Choroid plexus epithelial cell (primary cell): ENCODE measurements around the gene XAGE1A.
"Not testable (repeated sequence)": the region's sequence is repeated elsewhere in the genome, so short reads cannot be mapped to it uniquely, and the experiment has no call there.

Experiments
- DNase-seq: peaks from one replicate; pipeline ENCODE4 v3.0.0-alpha.2; 2010; ENCODE audit warnings: low read depth
- H3K4me3 ChIP-seq: 2 replicates; pipeline ENCODE4 v1.5.1; 2011; ENCODE audit warnings: low read depth, mild to moderate bottlenecking, control low read depth, low read length, moderate library complexity
- CTCF ChIP-seq: conservative IDR thresholded peaks from 2 replicates; pipeline ENCODE4 v1.5.1; 2011; ENCODE audit warnings: low read depth, mild to moderate bottlenecking, control low read depth, inconsistent platforms, low read length, moderate library complexity

Gene XAGE1A

GRCh38 chrX:52495545-52496418, at the start of gene XAGE1A:
Gene XAGE1A (plus strand): TSS chrX:52495808. CDS start chrX:52497362, 1,554 bp downstream.
- DNase-seq, H3K4me3 ChIP-seq: not testable (repeated sequence)

GRCh38 chrX:52452031-52452430, 43.6 kb upstream of the XAGE1A start:
- not testable (repeated sequence) for H3K4me3 ChIP-seq, DNase-seq

GRCh38 chrX:52471301-52471700, 24.3 kb upstream of the XAGE1A start:
- not testable (repeated sequence) for H3K4me3 ChIP-seq, DNase-seq

GRCh38 chrX:52496419-52496772, 788 bp downstream of the XAGE1A start:
- DNase-seq, H3K4me3 ChIP-seq: not testable (repeated sequence)

- H3K4me3 ChIP-seq, DNase-seq: not testable (repeated sequence)
These were observed 5.8 kb downstream of the XAGE1A start for GRCh38 chrX:52501362-52501761.

GRCh38 chrX:52504551-52504950, 8.9 kb downstream of the XAGE1A start:
- no peak overlapping the region for H3K4me3 ChIP-seq
- no peak for DNase-seq
- no peak for TF ChIP-seq CTCF

- TF ChIP-seq CTCF = no peak
- no peak for DNase-seq
- H3K4me3 ChIP-seq = no peak overlapping the region
These were observed 11.7 kb downstream of the XAGE1A start for GRCh38 chrX:52507331-52507730.

GRCh38 chrX:52509916-52510315, 14.3 kb downstream of the XAGE1A start:
- no peak for DNase-seq
- no peak for TF ChIP-seq CTCF
- H3K4me3 ChIP-seq = no peak overlapping the region

- H3K4me3 ChIP-seq, DNase-seq: not testable (repeated sequence)
These were observed 15.5 kb downstream of the XAGE1A start for GRCh38 chrX:52511126-52511525.

- not testable (repeated sequence) for H3K4me3 ChIP-seq, DNase-seq
These were observed 20.7 kb downstream of the XAGE1A start for GRCh38 chrX:52516110-52516986.

- DNase-seq = not testable (repeated sequence)
These were observed 21.3 kb downstream of the XAGE1A start, which contains the start of gene XAGE1B for GRCh38 chrX:52516987-52517325. Gene XAGE1B (minus strand): TSS chrX:52517063. CDS start chrX:52515527, 1,536 bp downstream.

GRCh38 chrX:52541051-52541450, 45.4 kb downstream of the XAGE1A start:
- not testable (repeated sequence) for H3K4me3 ChIP-seq, DNase-seq

More at GRCh38 chrX:52516987-52517325, 21.3 kb downstream of the XAGE1A start, which contains the start of gene XAGE1B:
- not testable (repeated sequence) for H3K4me3 ChIP-seq
